Measurements from ENCODE around the gene MXRA8. TPM values are rescaled to one million over a fixed set of nuclear protein-coding genes. Genes with fewer than 3 reads are reported as not detected.
A peak's percentile ranks its signal among the peaks of the same experiment; 100 is the strongest.

MXRA8 gene
- total and polyA plus RNA-seq, 9 of the 15 experiments (the other 6 are each of a cell fraction or from before 2014, with no cell fraction given) = 0.66 to 11.3 (median 6.3) TPM

DNA sequence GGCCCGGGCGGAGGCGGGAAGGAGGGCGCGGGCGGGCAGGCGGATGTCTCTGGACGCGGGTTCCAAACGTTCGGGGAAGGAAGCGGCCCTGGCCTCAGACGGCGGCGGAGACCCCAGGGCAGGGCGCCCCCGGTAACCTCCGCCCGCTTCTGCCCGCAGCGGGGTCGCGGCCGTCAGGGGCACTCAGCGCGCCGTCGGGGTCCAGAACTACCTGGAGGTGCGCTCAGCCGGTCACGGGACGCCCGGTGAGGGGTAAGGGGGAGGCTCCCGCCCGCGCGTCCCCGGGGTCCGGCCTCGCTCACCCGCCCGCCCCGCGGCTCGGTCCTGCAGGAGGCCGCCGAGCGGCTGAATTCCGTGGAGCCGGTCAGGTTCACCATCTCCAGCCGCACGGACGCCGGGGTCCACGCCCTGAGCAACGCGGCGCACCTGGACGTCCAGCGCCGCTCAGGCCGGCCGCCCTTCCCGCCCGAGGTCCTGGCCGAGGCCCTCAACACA lies 49.6 kb downstream of the MXRA8 start (continued):
- TF ChIP-seq ZFP91 (CRISPR knock-in tag; IDR thresholded peaks at IDR 0.05) (no peak), SOX6 (IDR thresholded peaks at IDR 0.05) (no peak), TGIF2 (CRISPR knock-in tag; IDR thresholded peaks at IDR 0.05) (no peak), EGR1 (conservative IDR thresholded peaks at IDR 0.05) (peak; percentile 77), ZNF518B (CRISPR knock-in tag; IDR thresholded peaks at IDR 0.05) (no peak), KAT7 (CRISPR knock-in tag; IDR thresholded peaks at IDR 0.05; ENCODE audit: borderline replicate concordance) (no peak), ZNF655 (CRISPR knock-in tag; IDR thresholded peaks at IDR 0.05) (no peak), FOXA3 (CRISPR knock-in tag; conservative IDR thresholded peaks at IDR 0.05 in 1 of 2, IDR thresholded peaks at IDR 0.05 in 1 of 2) (peak in 1 of 2 experiments; percentile 63; a peak in 2 of 4 replicates), NFIC (IDR thresholded peaks at IDR 0.05) (no peak), NR3C1 (CRISPR knock-in tag; IDR thresholded peaks at IDR 0.05) (no peak), SIRT6 (IDR thresholded peaks at IDR 0.05; ENCODE audit: low read depth, low read length) (peak; percentile 53), ZBTB7A (IDR thresholded peaks at IDR 0.05; ENCODE audit: borderline replicate concordance, control insufficient read depth, low read depth, low read length) (peak; percentile 43; the same call in 1 of the 2 replicates), LEF1 (IDR thresholded peaks at IDR 0.05) (no peak), OTX1 (CRISPR knock-in tag; IDR thresholded peaks at IDR 0.05) (no peak)
- TF ChIP-seq, protein P1, sequence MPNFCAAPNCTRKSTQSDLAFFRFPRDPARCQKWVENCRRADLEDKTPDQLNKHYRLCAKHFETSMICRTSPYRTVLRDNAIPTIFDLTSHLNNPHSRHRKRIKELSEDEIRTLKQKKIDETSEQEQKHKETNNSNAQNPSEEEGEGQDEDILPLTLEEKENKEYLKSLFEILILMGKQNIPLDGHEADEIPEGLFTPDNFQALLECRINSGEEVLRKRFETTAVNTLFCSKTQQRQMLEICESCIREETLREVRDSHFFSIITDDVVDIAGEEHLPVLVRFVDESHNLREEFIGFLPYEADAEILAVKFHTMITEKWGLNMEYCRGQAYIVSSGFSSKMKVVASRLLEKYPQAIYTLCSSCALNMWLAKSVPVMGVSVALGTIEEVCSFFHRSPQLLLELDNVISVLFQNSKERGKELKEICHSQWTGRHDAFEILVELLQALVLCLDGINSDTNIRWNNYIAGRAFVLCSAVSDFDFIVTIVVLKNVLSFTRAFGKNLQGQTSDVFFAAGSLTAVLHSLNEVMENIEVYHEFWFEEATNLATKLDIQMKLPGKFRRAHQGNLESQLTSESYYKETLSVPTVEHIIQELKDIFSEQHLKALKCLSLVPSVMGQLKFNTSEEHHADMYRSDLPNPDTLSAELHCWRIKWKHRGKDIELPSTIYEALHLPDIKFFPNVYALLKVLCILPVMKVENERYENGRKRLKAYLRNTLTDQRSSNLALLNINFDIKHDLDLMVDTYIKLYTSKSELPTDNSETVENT (CRISPR knock-in tag; IDR thresholded peaks at IDR 0.05) = 0 out of 2 replicates have a peak, but pooled peaks have one; percentile 6
